ENCODE results near the gene MAD1L1.
A peak's percentile ranks its signal among the peaks of the same experiment; 100 is the strongest.

MAD1L1 gene

GRCh38 chr7:2079332-2080059 lies 153.2 kb downstream of the MAD1L1 start:
- peaks cover 4% of the 10 kb centered on the region; the same call in 1 of the 2 replicates for H3K4me1 ChIP-seq (ENCODE audit: control insufficient read depth, insufficient read depth, low read length)
- TF ChIP-seq ZNF366 (tag by site-specific recombination; conservative IDR thresholded peaks at IDR 0.05) (0 out of 2 replicates have a peak, but pooled peaks have one; percentile 21), ZEB2 (tag by site-specific recombination; IDR thresholded peaks at IDR 0.05) (no peak), ZNF146 (tag by site-specific recombination; IDR thresholded peaks at IDR 0.05) (no peak), KLF7 (tag by site-specific recombination; IDR thresholded peaks at IDR 0.05; ENCODE audit: borderline replicate concordance) (no peak), ZIC2 (tag by site-specific recombination; IDR thresholded peaks at IDR 0.05) (peak; percentile 97), ZNF23 (tag by site-specific recombination; IDR thresholded peaks at IDR 0.05; ENCODE audit: borderline replicate concordance) (no peak), ZBTB17 (tag by site-specific recombination; IDR thresholded peaks at IDR 0.05) (peak; percentile 56), ZNF510 (tag by site-specific recombination; IDR thresholded peaks at IDR 0.05; ENCODE audit: insufficient replicate concordance) (no peak), ZNF423 (tag by site-specific recombination; IDR thresholded peaks at IDR 0.05) (no peak), ZNF174 (tag by site-specific recombination; IDR thresholded peaks at IDR 0.05) (no peak), ZNF580 (tag by site-specific recombination; IDR thresholded peaks at IDR 0.05) (no peak), ZNF664 (tag by site-specific recombination; IDR thresholded peaks at IDR 0.05) (peak; percentile 38; the same call in 1 of the 2 replicates), ZNF48 (tag by site-specific recombination; IDR thresholded peaks at IDR 0.05) (no peak), ZSCAN4 (tag by site-specific recombination; IDR thresholded peaks at IDR 0.05) (no peak), GLI2 (tag by site-specific recombination; IDR thresholded peaks at IDR 0.05; ENCODE audit: borderline replicate concordance, low read depth) (no peak), GLIS1 (tag by site-specific recombination; IDR thresholded peaks at IDR 0.05) (peak; percentile 38; the same call in 1 of the 2 replicates), SP7 (tag by site-specific recombination; IDR thresholded peaks at IDR 0.05) (peak; percentile 55), PATZ1 (tag by site-specific recombination; IDR thresholded peaks at IDR 0.05) (peak; percentile 53; the same call in 1 of the 2 replicates)
- CTCF ChIA-PET, result no interaction called here
- H3K4me3 ChIP-seq (ENCODE audit: low read depth, low read length), result no peak overlapping the region
- H3K9me3 ChIP-seq (ENCODE audit: control insufficient read depth, insufficient read depth, low read depth, low read length), result no peaks in the 10 kb centered on the region
- POLR2A ChIA-PET, result no interaction called here
- H3K27ac ChIP-seq (ENCODE audit: extremely low read depth, low read depth, low read length), result no peak overlapping the region
- H3K36me3 ChIP-seq (ENCODE audit: control insufficient read depth in 2 of 2, insufficient read depth in 1 of 2, low read length in 2 of 2), result peaks cover 0 to 17% of the 10 kb centered on the region in 2 experiments; a peak in 1 of 3 replicates

GRCh38 chr7:2078899-2079298 lies 153.8 kb downstream of the MAD1L1 start:
- CTCF ChIA-PET, result no interaction called here
- Histone ChIP-seq H3K4me1 (ENCODE audit: control insufficient read depth, insufficient read depth, low read length) (peaks cover 4% of the 10 kb centered on the region; the same call in 1 of the 2 replicates), H3K9me3 (ENCODE audit: control insufficient read depth, insufficient read depth, low read depth, low read length) (no peaks in the 10 kb centered on the region), H3K4me3 (ENCODE audit: low read depth, low read length) (no peak overlapping the region), H3K36me3 (ENCODE audit: control insufficient read depth in 2 of 2, insufficient read depth in 1 of 2, low read length in 2 of 2) (peaks cover 0 to 12% of the 10 kb centered on the region in 2 experiments; a peak in 1 of 3 replicates), H3K27ac (ENCODE audit: extremely low read depth, low read depth, low read length) (no peak overlapping the region)
- POLR2A ChIA-PET, result no interaction called here
- no peak for TF ChIP-seq HOXA7 (CRISPR knock-in tag; IDR thresholded peaks at IDR 0.05; ENCODE audit: borderline replicate concordance)
- no peak for TF ChIP-seq ZNF148 (tag by site-specific recombination; IDR thresholded peaks at IDR 0.05; ENCODE audit: borderline replicate concordance)
- no peak for TF ChIP-seq ZNF510 (tag by site-specific recombination; IDR thresholded peaks at IDR 0.05; ENCODE audit: insufficient replicate concordance)
- no peak for TF ChIP-seq ZNF658 (tag by site-specific recombination; IDR thresholded peaks at IDR 0.05)
- TF ChIP-seq ZNF416 (tag by site-specific recombination; IDR thresholded peaks at IDR 0.05), result no peak
- no peak for TF ChIP-seq ZNF133 (tag by site-specific recombination; IDR thresholded peaks at IDR 0.05)
- no peak for TF ChIP-seq ZNF16 (tag by site-specific recombination; IDR thresholded peaks at IDR 0.05; ENCODE audit: low read depth)
- TF ChIP-seq ZNF362 (tag by site-specific recombination; IDR thresholded peaks at IDR 0.05), result no peak
- TF ChIP-seq ZNF521 (tag by site-specific recombination; IDR thresholded peaks at IDR 0.05), result no peak

Measured in HEK293 (cell line).